ENCODE data around the gene DACH1.

The DACH1 gene

GRCh38 chr13:71610876-71611275, 256.1 kb downstream of the DACH1 start:
- Histone ChIP-seq H3K27ac (no peak overlapping the region), H4K20me1 (ENCODE audit: insufficient read depth) (no peaks in the 10 kb centered on the region), H2AFZ (ENCODE audit: low read depth) (no peak overlapping the region), H3K4me2 (no peak overlapping the region), H3K4me3 (IDR thresholded peaks at IDR 0.05; ENCODE audit: insufficient read depth, low read depth, low read length) (no peak overlapping the region), H3K27me3 (ENCODE audit: insufficient read depth, low read depth) (no peaks in the 10 kb centered on the region), H3K79me2 (ENCODE audit: insufficient read depth, low read depth) (no peaks in the 10 kb centered on the region), H3K4me1 (ENCODE audit: low read depth, poor library complexity, severe bottlenecking) (no peaks in the 10 kb centered on the region), H3K36me3 (ENCODE audit: insufficient read depth) (no peaks in the 10 kb centered on the region), H3K9ac (no peak overlapping the region)
- no peak for TF ChIP-seq CTCF (conservative IDR thresholded peaks at IDR 0.05; ENCODE audit: low read depth, low read length)

- no peaks in the 10 kb centered on the region for H3K79me2 ChIP-seq (ENCODE audit: insufficient read depth, low read depth)
- no peak overlapping the region for H3K27ac ChIP-seq
- TF ChIP-seq CTCF (conservative IDR thresholded peaks at IDR 0.05; ENCODE audit: low read depth, low read length) = no peak
- H3K4me2 ChIP-seq = no peak overlapping the region
- no peak overlapping the region for H3K4me3 ChIP-seq (IDR thresholded peaks at IDR 0.05; ENCODE audit: insufficient read depth, low read depth, low read length)
- no peak overlapping the region for H3K9ac ChIP-seq
- H2AFZ ChIP-seq (ENCODE audit: low read depth) = no peak overlapping the region
- no peaks in the 10 kb centered on the region for H4K20me1 ChIP-seq (ENCODE audit: insufficient read depth)
- no peaks in the 10 kb centered on the region for H3K27me3 ChIP-seq (ENCODE audit: insufficient read depth, low read depth)
- H3K4me1 ChIP-seq (ENCODE audit: low read depth, poor library complexity, severe bottlenecking) = no peaks in the 10 kb centered on the region
- H3K36me3 ChIP-seq (ENCODE audit: insufficient read depth) = no peaks in the 10 kb centered on the region
Observed at GRCh38 chr13:71609271-71609670, 257.7 kb downstream of the DACH1 start.

GRCh38 chr13:71607575-71607974, 259.4 kb downstream of the DACH1 start:
- Histone ChIP-seq H3K36me3 (ENCODE audit: insufficient read depth) (no peaks in the 10 kb centered on the region), H2AFZ (ENCODE audit: low read depth) (no peak overlapping the region), H3K4me3 (IDR thresholded peaks at IDR 0.05; ENCODE audit: insufficient read depth, low read depth, low read length) (no peak overlapping the region), H3K9ac (no peak overlapping the region), H3K4me1 (ENCODE audit: low read depth, poor library complexity, severe bottlenecking) (no peaks in the 10 kb centered on the region), H3K79me2 (ENCODE audit: insufficient read depth, low read depth) (no peaks in the 10 kb centered on the region), H3K27ac (no peak overlapping the region), H4K20me1 (ENCODE audit: insufficient read depth) (no peaks in the 10 kb centered on the region), H3K4me2 (no peak overlapping the region), H3K27me3 (ENCODE audit: insufficient read depth, low read depth) (no peaks in the 10 kb centered on the region)
- TF ChIP-seq CTCF (conservative IDR thresholded peaks at IDR 0.05; ENCODE audit: low read depth, low read length) = no peak

GRCh38 chr13:71606818-71607217, 260.2 kb downstream of the DACH1 start:
- no peak overlapping the region for H3K4me2 ChIP-seq
- no peak for TF ChIP-seq CTCF (conservative IDR thresholded peaks at IDR 0.05; ENCODE audit: low read depth, low read length)
- H2AFZ ChIP-seq (ENCODE audit: low read depth) = no peak overlapping the region
- no peak overlapping the region for H3K9ac ChIP-seq
- H3K4me3 ChIP-seq (IDR thresholded peaks at IDR 0.05; ENCODE audit: insufficient read depth, low read depth, low read length) = no peak overlapping the region
- H3K27ac ChIP-seq = no peak overlapping the region
- no peaks in the 10 kb centered on the region for H3K36me3 ChIP-seq (ENCODE audit: insufficient read depth)
- no peaks in the 10 kb centered on the region for H4K20me1 ChIP-seq (ENCODE audit: insufficient read depth)
- no peaks in the 10 kb centered on the region for H3K27me3 ChIP-seq (ENCODE audit: insufficient read depth, low read depth)
- H3K4me1 ChIP-seq (ENCODE audit: low read depth, poor library complexity, severe bottlenecking) = no peaks in the 10 kb centered on the region
- no peaks in the 10 kb centered on the region for H3K79me2 ChIP-seq (ENCODE audit: insufficient read depth, low read depth)

GRCh38 chr13:71605744-71606143, 261.3 kb downstream of the DACH1 start:
- no peak for TF ChIP-seq CTCF (conservative IDR thresholded peaks at IDR 0.05; ENCODE audit: low read depth, low read length)
- Histone ChIP-seq H3K4me2 (no peak overlapping the region), H3K27me3 (ENCODE audit: insufficient read depth, low read depth) (no peaks in the 10 kb centered on the region), H3K4me3 (IDR thresholded peaks at IDR 0.05; ENCODE audit: insufficient read depth, low read depth, low read length) (no peak overlapping the region), H3K36me3 (ENCODE audit: insufficient read depth) (no peaks in the 10 kb centered on the region), H2AFZ (ENCODE audit: low read depth) (no peak overlapping the region), H3K4me1 (ENCODE audit: low read depth, poor library complexity, severe bottlenecking) (no peaks in the 10 kb centered on the region), H3K79me2 (ENCODE audit: insufficient read depth, low read depth) (no peaks in the 10 kb centered on the region), H4K20me1 (ENCODE audit: insufficient read depth) (no peaks in the 10 kb centered on the region), H3K27ac (no peak overlapping the region), H3K9ac (no peak overlapping the region)

Data from KMS-11 (cell line).